HEK293 (cell line): ENCODE results near the gene CBFA2T2.
"Not testable (repeated sequence)": the region's sequence is repeated elsewhere in the genome, so short reads cannot be mapped to it uniquely, and the experiment has no call there.

Experiments used
- CTCF ChIA-PET: fragments of 350-600 bp; formaldehyde crosslinking; extraction: SDS; loops from one replicate; lab custom pipeline; 2021; ENCODE audit warnings: antibody characterized with exemption; lab: Yijun Ruan, JAX
- POLR2A ChIA-PET: fragments of 300-600 bp; formaldehyde crosslinking; extraction: SDS; loops from one replicate; lab custom pipeline; 2020; ENCODE audit warnings: antibody characterized with exemption, inconsistent platforms; lab: Yijun Ruan, JAX
- H3K27ac ChIP-seq: fragments of 200-500 bp; sonication (Bioruptor generic); 2 replicates; pipeline ENCODE4 v1.5.1; 2014; ENCODE audit warnings: low read depth, low read length, control low read depth, inconsistent platforms; ENCODE audit errors: extremely low read depth
- H3K36me3 ChIP-seq, 2 experiments: fragments of 200-500 bp in 1 of 2; sonication (Bioruptor generic) in 1 of 2; 1 replicate in 1 of 2; 2 replicates in 1 of 2; pipeline ENCODE4 v1.5.1; 2014 to 2017; ENCODE audit warnings: inconsistent platforms in 2 of 2, low read length in 2 of 2; ENCODE audit not compliant: control insufficient read depth in 2 of 2, insufficient read depth in 1 of 2
- H3K4me1 ChIP-seq: fragments of 200-500 bp; sonication (Bioruptor generic); 2 replicates; pipeline ENCODE4 v1.5.1; 2014; ENCODE audit warnings: mild to moderate bottlenecking, low read length, inconsistent platforms; ENCODE audit not compliant: control insufficient read depth, insufficient read depth
- H3K4me3 ChIP-seq: 2 replicates; pipeline ENCODE4 v1.5.1; 2011; ENCODE audit warnings: low read depth, mild to moderate bottlenecking, control low read depth, low read length, moderate library complexity
- H3K9me3 ChIP-seq: fragments of 200-500 bp; sonication (Bioruptor generic); 2 replicates; pipeline ENCODE4 v1.5.1; 2014; ENCODE audit warnings: low read depth, low read length, inconsistent platforms; ENCODE audit not compliant: control insufficient read depth, insufficient read depth
- GLI2 ChIP-seq: fragments of 450-650 bp; formaldehyde crosslinking; IDR thresholded peaks from 2 replicates; pipeline ENCODE4; 2017; ENCODE audit warnings: missing biosample characterization, missing genetic modification characterization, low read depth, borderline replicate concordance
- IKZF3 ChIP-seq: fragments of 450-650 bp; IDR thresholded peaks from 2 replicates; pipeline ENCODE4 v1.5.0; 2018; ENCODE audit warnings: missing biosample characterization, mild to moderate bottlenecking, missing genetic modification characterization, moderate library complexity
- SCRT1 ChIP-seq: fragments of 450-650 bp; formaldehyde crosslinking; IDR thresholded peaks from 2 replicates; pipeline ENCODE4 v1.5.1; 2016; ENCODE audit warnings: missing biosample characterization, missing genetic modification characterization, borderline replicate concordance
- ZNF10 ChIP-seq: fragments of 450-650 bp; formaldehyde crosslinking; IDR thresholded peaks from 2 replicates; pipeline ENCODE4 v1.5.1; 2017; ENCODE audit warnings: missing biosample characterization, missing genetic modification characterization
- ZNF138 ChIP-seq: fragments of 450-650 bp; formaldehyde crosslinking; IDR thresholded peaks from 2 replicates; pipeline ENCODE4 v1.5.1; 2016; ENCODE audit warnings: missing biosample characterization, missing genetic modification characterization, borderline replicate concordance
- ZNF157 ChIP-seq: fragments of 450-650 bp; formaldehyde crosslinking; IDR thresholded peaks from 2 replicates; pipeline ENCODE4 v1.5.1; 2016; ENCODE audit warnings: missing biosample characterization, missing genetic modification characterization
- ZNF169 ChIP-seq: fragments of 450-650 bp; formaldehyde crosslinking; IDR thresholded peaks from 2 replicates; pipeline ENCODE4 v1.5.1; 2016; ENCODE audit warnings: missing biosample characterization, missing genetic modification characterization
- ZNF174 ChIP-seq: fragments of 450-650 bp; formaldehyde crosslinking; IDR thresholded peaks from 2 replicates; pipeline ENCODE4 v1.5.0; 2017; ENCODE audit warnings: missing biosample characterization, mild to moderate bottlenecking, missing genetic modification characterization
- ZNF391 ChIP-seq: fragments of 450-650 bp; formaldehyde crosslinking; IDR thresholded peaks from 2 replicates; pipeline ENCODE4 v1.5.1; 2016; ENCODE audit warnings: low read depth, missing biosample characterization, missing genetic modification characterization, borderline replicate concordance
- ZNF510 ChIP-seq: fragments of 450-650 bp; formaldehyde crosslinking; IDR thresholded peaks from 2 replicates; pipeline ENCODE4 v1.5.1; 2018; ENCODE audit warnings: mild to moderate bottlenecking, missing genetic modification characterization, missing biosample characterization; ENCODE audit not compliant: insufficient replicate concordance
- ZNF558 ChIP-seq: fragments of 450-650 bp; formaldehyde crosslinking; IDR thresholded peaks from 2 replicates; pipeline ENCODE4 v1.5.1; 2016; ENCODE audit warnings: missing biosample characterization, missing genetic modification characterization
- ZNF585B ChIP-seq: fragments of 450-650 bp; formaldehyde crosslinking; IDR thresholded peaks from 2 replicates; pipeline ENCODE4 v1.5.1; 2016; ENCODE audit warnings: missing biosample characterization, missing genetic modification characterization
- ZNF600 ChIP-seq: fragments of 450-650 bp; formaldehyde crosslinking; IDR thresholded peaks from 2 replicates; pipeline ENCODE4 v1.5.1; 2016; ENCODE audit warnings: missing biosample characterization, missing genetic modification characterization
- ZNF654 ChIP-seq: fragments of 450-650 bp; formaldehyde crosslinking; IDR thresholded peaks from 2 replicates; pipeline ENCODE4 v1.5.1; 2016; ENCODE audit warnings: low read depth, missing biosample characterization, missing genetic modification characterization
- ZNF777 ChIP-seq: fragments of 450-650 bp; formaldehyde crosslinking; IDR thresholded peaks from 2 replicates; pipeline ENCODE4 v1.5.1; 2017; ENCODE audit warnings: missing biosample characterization, missing genetic modification characterization, borderline replicate concordance
- ZNF792 ChIP-seq: fragments of 450-650 bp; formaldehyde crosslinking; IDR thresholded peaks from 2 replicates; pipeline ENCODE4 v1.5.1; 2016; ENCODE audit warnings: missing biosample characterization, missing genetic modification characterization
- ZXDB ChIP-seq: fragments of 450-650 bp; formaldehyde crosslinking; IDR thresholded peaks from 2 replicates; pipeline ENCODE4 v1.5.1; 2016; ENCODE audit warnings: missing biosample characterization, missing genetic modification characterization
- TF ChIP-seq, protein P1 (sequence below): fragments of 450-650 bp; formaldehyde crosslinking; IDR thresholded peaks from 2 replicates; pipeline ENCODE4 v1.5.1; 2016; ENCODE audit warnings: missing biosample characterization, missing genetic modification characterization
- TF ChIP-seq, protein P2 (sequence below): fragments of 450-650 bp; formaldehyde crosslinking; IDR thresholded peaks from 2 replicates; pipeline ENCODE4 v1.5.0; 2017; ENCODE audit warnings: missing biosample characterization, missing genetic modification characterization, borderline replicate concordance
- TF ChIP-seq, protein P3 (sequence below): sonication (generic); formaldehyde crosslinking; IDR thresholded peaks from 2 replicates; pipeline ENCODE4 v1.8.1; 2022; ENCODE audit warnings: mild to moderate bottlenecking, moderate library complexity, missing genetic modification reagents
- TF ChIP-seq, protein P4 (sequence below): fragments of 450-650 bp; formaldehyde crosslinking; IDR thresholded peaks from 2 replicates; pipeline ENCODE4 v1.5.1; 2016; ENCODE audit warnings: missing biosample characterization, missing genetic modification characterization
- TF ChIP-seq, protein P5 (sequence below): fragments of 450-650 bp; formaldehyde crosslinking; IDR thresholded peaks from 2 replicates; pipeline ENCODE4 v1.5.1; 2016; ENCODE audit warnings: missing biosample characterization, missing genetic modification characterization

Gene CBFA2T2

DNA sequence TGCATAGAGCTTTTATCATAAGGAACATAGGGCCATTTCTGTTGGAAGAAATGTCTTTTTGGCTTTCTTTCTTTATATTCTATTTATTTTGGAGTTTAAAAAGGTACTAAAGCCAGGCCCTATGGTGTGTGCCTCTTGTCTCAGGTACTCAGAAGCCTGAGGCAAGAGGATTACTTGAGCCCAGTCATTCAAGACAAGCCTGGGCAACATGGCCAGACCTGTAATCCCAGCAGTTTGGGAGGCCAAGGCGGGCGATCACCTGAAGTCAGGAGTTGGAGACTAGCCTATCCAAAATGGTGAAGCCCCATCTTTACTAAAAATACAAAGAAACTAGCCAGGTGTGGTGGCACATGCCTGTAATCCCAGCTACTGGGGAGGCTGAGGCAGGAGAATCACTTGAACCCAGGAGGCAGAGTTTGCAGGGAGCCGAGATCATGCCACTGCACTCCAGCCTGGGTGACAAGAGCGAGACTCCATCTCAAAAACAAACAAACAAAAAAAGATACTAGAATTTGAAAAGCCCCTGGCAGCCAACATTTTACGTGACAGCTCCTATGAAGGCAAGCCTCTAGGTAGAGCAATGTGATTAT, 80.0 kb downstream of the CBFA2T2 start (continued):
- TF ChIP-seq, protein P1, sequence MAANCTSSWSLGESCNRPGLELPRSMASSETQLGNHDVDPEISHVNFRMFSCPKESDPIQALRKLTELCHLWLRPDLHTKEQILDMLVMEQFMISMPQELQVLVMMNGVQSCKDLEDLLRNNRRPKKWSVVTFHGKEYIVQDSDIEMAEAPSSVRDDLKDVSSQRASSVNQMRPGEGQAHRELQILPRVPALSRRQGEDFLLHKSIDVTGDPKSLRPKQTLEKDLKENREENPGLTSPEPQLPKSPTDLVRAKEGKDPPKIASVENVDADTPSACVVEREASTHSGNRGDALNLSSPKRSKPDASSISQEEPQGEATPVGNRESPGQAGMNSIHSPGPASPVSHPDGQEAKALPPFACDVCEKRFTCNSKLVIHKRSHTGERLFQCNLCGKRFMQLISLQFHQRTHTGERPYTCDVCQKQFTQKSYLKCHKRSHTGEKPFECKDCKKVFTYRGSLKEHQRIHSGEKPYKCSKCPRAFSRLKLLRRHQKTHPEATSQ: no peak
- no peak for TF ChIP-seq ZNF169 (tag by site-specific recombination)

DNA sequence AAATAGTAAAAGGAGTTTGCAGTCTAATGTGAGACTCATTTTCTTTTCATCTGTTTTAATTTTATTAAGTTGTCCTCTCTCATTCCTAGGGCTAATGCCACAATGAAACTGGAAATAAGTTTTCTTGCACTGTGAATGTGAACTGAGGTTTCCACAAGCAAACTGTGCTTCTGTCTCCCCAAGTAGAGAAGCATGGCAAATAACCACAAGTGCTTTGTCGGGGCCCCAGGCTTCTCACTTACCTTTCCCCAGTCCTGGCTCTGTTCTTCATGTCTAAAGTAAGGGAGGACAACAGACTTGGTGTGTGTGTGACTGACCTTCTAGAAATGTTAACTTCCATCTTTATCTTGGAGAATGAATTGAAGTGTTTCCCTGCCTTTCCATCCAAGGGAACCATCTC, 80.8 kb downstream of the CBFA2T2 start:
- no peak overlapping the region for H3K27ac ChIP-seq
- TF ChIP-seq ZNF138 (tag by site-specific recombination): no peak
- TF ChIP-seq ZNF510 (tag by site-specific recombination): no peak
- no peak for TF ChIP-seq ZNF792 (tag by site-specific recombination)
- no peak for TF ChIP-seq ZNF600
- no peak for TF ChIP-seq ZNF174 (tag by site-specific recombination)
- no peak for TF ChIP-seq ZNF391 (tag by site-specific recombination)
- TF ChIP-seq ZNF558 (tag by site-specific recombination): no peak
- TF ChIP-seq, protein P2, sequence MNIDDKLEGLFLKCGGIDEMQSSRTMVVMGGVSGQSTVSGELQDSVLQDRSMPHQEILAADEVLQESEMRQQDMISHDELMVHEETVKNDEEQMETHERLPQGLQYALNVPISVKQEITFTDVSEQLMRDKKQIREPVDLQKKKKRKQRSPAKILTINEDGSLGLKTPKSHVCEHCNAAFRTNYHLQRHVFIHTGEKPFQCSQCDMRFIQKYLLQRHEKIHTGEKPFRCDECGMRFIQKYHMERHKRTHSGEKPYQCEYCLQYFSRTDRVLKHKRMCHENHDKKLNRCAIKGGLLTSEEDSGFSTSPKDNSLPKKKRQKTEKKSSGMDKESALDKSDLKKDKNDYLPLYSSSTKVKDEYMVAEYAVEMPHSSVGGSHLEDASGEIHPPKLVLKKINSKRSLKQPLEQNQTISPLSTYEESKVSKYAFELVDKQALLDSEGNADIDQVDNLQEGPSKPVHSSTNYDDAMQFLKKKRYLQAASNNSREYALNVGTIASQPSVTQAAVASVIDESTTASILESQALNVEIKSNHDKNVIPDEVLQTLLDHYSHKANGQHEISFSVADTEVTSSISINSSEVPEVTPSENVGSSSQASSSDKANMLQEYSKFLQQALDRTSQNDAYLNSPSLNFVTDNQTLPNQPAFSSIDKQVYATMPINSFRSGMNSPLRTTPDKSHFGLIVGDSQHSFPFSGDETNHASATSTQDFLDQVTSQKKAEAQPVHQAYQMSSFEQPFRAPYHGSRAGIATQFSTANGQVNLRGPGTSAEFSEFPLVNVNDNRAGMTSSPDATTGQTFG (tag by site-specific recombination): no peak
- TF ChIP-seq, protein P3, sequence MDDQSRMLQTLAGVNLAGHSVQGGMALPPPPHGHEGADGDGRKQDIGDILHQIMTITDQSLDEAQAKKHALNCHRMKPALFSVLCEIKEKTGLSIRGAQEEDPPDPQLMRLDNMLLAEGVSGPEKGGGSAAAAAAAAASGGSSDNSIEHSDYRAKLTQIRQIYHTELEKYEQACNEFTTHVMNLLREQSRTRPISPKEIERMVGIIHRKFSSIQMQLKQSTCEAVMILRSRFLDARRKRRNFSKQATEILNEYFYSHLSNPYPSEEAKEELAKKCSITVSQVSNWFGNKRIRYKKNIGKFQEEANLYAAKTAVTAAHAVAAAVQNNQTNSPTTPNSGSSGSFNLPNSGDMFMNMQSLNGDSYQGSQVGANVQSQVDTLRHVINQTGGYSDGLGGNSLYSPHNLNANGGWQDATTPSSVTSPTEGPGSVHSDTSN (CRISPR knock-in tag): no peak
- no peak for TF ChIP-seq ZNF157 (tag by site-specific recombination)
- TF ChIP-seq GLI2: no peak
- no peak for TF ChIP-seq ZNF654
- no peak for TF ChIP-seq IKZF3 (tag by site-specific recombination)
- TF ChIP-seq, protein P4, sequence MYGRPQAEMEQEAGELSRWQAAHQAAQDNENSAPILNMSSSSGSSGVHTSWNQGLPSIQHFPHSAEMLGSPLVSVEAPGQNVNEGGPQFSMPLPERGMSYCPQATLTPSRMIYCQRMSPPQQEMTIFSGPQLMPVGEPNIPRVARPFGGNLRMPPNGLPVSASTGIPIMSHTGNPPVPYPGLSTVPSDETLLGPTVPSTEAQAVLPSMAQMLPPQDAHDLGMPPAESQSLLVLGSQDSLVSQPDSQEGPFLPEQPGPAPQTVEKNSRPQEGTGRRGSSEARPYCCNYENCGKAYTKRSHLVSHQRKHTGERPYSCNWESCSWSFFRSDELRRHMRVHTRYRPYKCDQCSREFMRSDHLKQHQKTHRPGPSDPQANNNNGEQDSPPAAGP: no peak
- TF ChIP-seq SCRT1 (tag by site-specific recombination): no peak
- TF ChIP-seq ZNF10 (tag by site-specific recombination): no peak
- no peak for TF ChIP-seq ZNF585B (tag by site-specific recombination)
- no peak for TF ChIP-seq ZNF777
- TF ChIP-seq, protein P5, sequence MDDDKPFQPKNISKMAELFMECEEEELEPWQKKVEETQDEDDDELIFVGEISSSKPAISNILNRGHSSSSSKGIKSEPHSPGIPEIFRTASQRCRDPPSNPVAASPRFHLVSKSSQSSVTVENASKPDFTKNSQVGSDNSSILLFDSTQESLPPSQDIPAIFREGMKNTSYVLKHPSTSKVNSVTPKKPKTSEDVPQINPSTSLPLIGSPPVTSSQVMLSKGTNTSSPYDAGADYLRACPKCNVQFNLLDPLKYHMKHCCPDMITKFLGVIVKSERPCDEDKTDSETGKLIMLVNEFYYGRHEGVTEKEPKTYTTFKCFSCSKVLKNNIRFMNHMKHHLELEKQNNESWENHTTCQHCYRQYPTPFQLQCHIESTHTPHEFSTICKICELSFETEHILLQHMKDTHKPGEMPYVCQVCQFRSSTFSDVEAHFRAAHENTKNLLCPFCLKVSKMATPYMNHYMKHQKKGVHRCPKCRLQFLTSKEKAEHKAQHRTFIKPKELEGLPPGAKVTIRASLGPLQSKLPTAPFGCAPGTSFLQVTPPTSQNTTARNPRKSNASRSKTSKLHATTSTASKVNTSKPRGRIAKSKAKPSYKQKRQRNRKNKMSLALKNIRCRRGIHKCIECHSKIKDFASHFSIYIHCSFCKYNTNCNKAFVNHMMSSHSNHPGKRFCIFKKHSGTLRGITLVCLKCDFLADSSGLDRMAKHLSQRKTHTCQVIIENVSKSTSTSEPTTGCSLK (tag by site-specific recombination): no peak
- TF ChIP-seq ZXDB (tag by site-specific recombination): no peak
- no peak overlapping the region for H3K4me3 ChIP-seq
- no peaks in the 10 kb centered on the region for H3K36me3 ChIP-seq
- H3K4me1 ChIP-seq: peaks cover 25% of the 10 kb centered on the region
- CTCF ChIA-PET: no interaction called here
- H3K9me3 ChIP-seq: no peaks in the 10 kb centered on the region
- POLR2A ChIA-PET: no interaction called here

DNA sequence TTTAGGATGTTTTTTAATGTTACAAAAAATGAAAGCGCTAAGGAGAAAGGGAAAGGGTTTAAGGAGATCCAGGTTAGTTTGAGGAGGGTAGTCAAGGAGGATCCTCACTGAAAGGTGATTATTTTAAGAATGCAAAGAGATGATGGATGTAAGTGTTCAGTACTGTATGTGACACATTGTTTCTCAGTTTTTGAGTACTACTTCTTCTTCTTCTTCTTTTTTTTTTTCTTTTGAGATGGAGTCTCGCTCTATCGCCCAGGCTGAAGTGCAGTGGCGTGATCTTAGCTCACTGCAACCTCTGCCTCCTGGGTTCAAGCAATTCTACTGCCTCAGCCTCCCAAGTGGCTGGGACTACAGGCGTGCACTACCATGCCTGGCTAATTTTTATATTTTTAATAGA, 83.4 kb downstream of the CBFA2T2 start:
- H3K9me3 ChIP-seq, H3K36me3 ChIP-seq, H3K4me3 ChIP-seq, H3K27ac ChIP-seq, CTCF ChIA-PET, POLR2A ChIA-PET: not testable (repeated sequence)
- H3K4me1 ChIP-seq: peaks cover 28% of the 10 kb centered on the region
